ENCODE data around the gene LIPC.

LIPC gene

DNA sequence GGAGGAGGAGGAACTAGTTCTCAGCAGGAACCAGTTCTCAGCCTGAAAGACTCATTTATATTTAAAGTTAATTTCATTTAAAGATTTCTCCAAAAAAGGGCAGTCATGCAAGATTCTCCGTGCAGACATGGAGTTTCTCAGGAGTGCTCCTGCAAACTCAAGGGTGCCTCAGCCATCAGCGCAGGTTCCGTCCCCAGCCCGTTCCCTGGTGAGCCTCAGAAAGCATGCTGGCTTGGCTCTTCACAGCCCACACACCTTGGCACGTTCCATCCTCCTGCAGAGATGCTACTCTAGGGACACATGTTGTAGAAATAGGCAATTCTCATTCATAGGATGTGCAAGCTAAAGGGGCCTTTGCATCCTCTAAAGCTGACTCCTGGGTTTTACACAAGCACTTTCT lies 123.0 kb downstream of the LIPC start:
- DNase-seq (ENCODE audit: low spot score): no peak

DNA sequence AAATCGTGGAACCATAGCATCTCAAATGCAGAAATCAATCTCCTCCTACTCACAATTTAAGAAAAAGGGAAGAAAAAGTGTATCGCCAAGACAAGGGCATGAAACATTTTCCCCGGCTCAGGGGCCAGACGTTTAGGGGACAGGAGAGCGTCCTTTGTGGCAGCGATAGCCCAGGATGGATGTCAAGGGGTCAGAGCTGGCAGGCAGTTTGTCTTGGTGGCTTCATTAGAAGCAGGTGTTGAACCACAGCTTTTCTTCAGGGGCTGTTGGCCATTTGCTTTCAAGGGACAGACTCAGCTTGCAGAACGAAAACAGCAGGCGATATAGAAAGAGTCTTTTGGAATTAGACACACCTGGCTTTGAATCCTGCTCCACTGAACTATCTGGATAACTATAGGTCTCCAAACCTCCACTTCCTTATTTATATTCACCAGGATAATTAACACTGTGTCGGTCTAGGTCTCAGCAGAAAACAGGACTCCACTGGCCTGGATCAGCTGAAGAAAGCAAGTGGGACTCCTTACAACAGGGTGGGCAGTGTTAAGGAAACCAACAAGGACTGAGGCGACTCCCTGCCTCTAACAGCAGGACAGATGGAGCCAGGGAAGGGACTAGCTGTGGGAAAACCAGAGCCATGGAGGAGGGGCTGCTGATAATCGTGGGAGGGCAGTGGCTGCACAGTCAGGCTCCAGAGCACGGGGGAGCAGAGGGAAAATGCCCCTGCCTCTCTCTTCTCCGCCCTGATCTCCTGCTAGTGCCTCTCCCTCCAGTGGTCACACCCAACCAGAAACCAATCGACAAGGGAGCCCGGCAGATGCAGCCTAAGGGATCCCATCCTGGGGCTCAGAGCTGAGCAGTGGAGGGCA lies 123.6 kb downstream of the LIPC start:
- no peak for DNase-seq (ENCODE audit: low spot score)

GRCh38 chr15:58556028-58556361 lies 124.2 kb downstream of the LIPC start:
- no peak for DNase-seq (ENCODE audit: low spot score)

DNA sequence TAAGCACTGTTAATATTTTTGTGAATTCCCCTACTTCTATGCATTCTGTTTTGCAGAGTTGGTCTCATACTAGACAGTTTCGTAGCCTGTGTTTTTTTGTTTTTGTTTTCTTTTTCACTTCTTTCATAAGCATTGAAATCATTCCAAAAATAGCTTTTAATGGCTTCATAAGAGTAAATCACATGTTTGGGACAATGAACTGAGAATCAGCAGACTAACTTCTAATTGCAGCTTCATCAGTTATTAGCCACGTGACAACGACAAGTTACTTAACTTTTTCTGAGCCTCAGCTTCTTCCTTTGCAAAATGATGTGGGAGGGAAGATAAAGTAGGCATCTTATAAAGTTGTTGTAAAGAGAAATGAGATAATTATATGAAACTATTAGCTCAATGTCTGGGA lies 124.8 kb downstream of the LIPC start:
- DNase-seq (ENCODE audit: low spot score): no peak

GRCh38 chr15:58558777-58559176 lies 127.0 kb downstream of the LIPC start:
- no peak for DNase-seq (ENCODE audit: low spot score)

GRCh38 chr15:58559904-58560588 lies 128.3 kb downstream of the LIPC start:
- no peak for DNase-seq (ENCODE audit: low spot score)

- no peak for DNase-seq (ENCODE audit: low spot score)
Measured at GRCh38 chr15:58561321-58561720, 129.5 kb downstream of the LIPC start.

- no peak for DNase-seq (ENCODE audit: low spot score)
Measured at GRCh38 chr15:58562135-58562534, 130.3 kb downstream of the LIPC start.

DNA sequence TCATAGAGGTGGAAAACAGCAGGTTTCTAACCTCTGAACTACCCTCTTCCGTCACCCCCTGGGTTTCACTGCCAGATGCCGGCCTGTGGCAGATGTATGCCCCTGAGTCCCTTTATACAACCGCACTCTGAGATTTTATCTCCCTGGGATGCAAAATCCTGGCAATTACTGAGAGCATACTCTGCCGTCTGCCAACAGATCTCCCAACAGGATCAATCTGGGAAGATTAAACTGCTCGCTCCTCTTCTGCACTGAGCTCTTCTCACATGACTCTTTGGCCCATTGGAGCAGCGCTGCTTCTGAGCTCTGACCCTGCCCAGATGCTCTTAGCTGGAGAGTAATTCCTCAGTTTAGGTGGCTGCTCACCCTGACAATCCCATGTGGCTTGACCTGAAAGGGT lies 133.2 kb downstream of the LIPC start:
- no peak for DNase-seq (ENCODE audit: low spot score)

GRCh38 chr15:58565619-58566018 lies 133.8 kb downstream of the LIPC start:
- DNase-seq (ENCODE audit: low spot score): no peak

DNA sequence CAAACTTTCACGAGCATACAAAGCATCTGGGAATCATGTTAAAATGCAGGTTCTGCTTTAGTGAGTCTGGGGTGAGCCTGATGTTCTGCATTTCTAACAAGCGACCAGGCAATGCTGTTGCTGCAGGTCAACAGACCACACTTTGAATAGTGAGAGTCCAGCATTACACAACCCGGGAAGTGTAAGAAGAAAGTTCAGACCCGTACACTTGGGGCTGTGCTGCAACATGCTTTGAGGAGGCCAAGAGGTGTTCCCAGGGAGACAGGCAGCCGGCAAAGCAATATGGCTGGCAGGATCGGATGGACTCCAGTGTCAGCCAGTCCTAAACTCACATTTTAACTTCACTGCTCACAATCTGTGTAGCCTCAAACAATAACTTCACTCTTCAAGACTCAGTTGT lies 134.2 kb downstream of the LIPC start:
- no peak for DNase-seq (ENCODE audit: low spot score)

DNA sequence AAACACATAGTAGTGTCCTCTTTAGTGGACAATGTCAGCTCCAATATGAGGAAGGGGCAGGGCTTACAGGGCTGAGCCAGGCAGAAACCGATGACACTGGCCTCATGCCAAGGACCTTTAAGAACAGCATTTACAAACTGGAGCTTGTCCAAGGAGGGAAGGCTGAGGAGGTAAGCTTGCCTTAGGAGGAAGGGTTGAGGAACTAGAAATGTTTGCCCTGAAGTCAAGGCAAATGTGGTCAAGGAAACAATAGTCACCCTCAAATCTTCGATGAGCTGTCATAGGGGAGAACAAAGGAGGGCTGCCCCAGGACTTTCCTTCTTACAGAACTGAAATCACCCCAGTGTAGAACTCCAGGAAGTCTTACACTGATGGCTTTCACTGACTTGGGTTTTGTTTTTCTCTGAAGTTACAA lies 136.4 kb downstream of the LIPC start:
- DNase-seq (ENCODE audit: low spot score): no peak

- no peak for DNase-seq (ENCODE audit: low spot score)
Measured at GRCh38 chr15:58569455-58569854, 137.7 kb downstream of the LIPC start.

GRCh38 chr15:58571491-58571890 lies 139.7 kb downstream of the LIPC start:
- DNase-seq (ENCODE audit: low spot score): no peak

GRCh38 chr15:58572521-58572920 lies 140.7 kb downstream of the LIPC start:
- DNase-seq (ENCODE audit: low spot score): no peak

DNA sequence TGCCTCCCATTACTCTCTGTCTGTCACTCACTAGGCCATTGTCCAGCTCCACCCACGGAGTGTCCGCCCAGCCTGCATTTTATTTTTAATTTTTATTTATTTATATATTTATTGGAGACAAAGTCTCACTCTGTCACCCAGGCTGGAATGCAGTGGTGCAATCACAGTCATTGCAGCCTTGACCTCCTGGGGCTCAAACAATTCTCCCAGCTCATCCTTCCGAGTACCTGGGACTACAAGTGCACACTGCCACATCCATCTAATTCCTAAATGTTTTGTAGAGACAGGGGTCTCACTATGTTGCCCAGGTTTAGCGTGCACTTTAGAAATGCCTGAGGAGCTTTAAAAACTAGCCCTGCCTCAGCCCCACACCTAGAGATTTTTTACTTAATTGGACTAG lies 141.5 kb downstream of the LIPC start:
- no peak for DNase-seq (ENCODE audit: low spot score)

GRCh38 chr15:58574631-58575030 lies 142.8 kb downstream of the LIPC start:
- DNase-seq (ENCODE audit: low spot score): no peak

DNA sequence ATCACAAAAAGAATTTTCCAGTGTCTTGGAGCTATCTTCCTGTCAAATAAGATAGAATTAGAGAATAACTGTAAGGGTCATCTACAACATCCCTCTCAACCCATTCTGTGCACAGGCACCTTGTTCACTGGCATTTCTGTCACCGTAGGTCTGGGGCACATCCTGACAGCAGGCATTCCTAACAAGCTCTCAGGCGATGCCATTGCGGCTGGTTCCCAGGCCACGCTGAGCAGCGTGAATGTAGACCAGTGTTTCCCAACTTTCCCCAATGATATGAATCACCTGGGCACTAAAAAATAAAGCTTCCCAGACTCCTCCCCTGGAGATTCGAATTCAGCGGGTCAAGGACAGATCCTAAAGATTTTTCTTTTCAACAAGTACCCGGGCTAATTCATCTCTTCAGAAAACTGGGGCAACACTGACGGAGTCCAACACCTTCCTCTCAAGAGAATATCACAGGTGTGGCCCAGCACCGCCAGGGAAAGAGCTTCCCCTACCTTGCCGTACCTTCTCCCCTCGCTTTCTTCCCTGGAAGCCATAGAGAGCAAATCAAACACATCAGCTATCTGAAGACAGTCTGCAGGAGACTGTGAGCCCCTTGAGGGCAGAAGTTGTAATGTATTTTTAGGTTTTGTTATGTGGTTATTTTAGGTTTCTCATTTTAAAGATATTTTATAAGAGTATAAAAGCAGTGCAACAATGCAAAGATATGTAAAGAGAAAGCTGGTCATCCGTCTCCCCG lies 143.4 kb downstream of the LIPC start:
- no peak for DNase-seq (ENCODE audit: low spot score)

GRCh38 chr15:58576657-58577056 lies 144.9 kb downstream of the LIPC start:
- DNase-seq (ENCODE audit: low spot score): no peak

DNA sequence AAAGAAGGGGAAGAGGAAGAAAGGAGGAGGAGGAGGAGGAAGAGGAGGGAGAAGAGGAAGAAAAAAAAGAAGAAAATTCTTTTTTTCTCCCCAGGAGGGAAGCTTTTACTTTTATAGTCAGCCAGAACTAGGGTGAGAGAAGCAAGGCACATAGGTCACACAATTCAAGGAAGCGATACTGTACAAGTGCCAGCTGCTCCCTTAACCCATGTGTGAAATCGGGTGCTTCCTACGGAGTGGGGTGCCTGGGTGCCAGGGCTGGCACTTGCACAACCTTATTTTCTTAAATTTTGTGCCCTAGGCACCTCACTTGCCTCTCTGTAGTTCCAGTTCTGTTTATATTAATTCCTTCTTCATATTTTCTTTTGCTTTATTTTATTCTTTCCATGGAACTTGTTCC lies 150.4 kb downstream of the LIPC start:
- DNase-seq (ENCODE audit: low spot score): no peak

DNA sequence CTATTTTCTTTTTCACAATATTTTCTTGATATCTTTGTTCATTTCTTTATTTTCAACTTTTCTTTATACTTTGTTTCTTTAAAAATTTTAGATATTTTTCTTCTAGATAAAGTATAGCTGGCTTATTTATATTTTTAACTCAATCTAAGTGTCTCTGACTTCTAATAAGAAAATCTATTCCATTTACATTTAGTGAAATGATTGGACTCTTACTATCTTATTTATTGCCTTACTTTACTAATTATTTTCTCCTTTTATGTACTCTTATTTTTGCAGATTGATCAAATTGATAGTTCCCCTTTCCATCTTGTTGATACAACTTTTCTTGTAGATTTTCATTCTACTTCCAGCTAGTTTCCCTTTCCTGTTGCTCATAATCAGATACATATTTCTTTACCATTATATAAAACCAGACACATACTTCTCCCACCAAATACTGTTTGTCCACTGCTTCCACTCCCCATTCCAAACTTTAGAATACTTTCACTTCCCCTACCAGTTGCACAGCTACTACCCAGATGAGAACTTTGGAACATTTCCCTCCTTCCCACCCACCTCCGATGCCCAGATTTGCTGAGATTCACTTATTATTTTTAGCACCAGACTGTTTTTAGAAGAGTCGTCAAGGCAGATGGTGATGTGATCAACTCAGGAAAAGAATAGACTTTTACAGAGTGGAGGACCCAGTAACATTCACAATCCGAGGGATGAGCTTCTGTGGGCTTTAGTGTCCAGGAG lies 151.5 kb downstream of the LIPC start:
- DNase-seq (ENCODE audit: low spot score): no peak

GRCh38 chr15:58584789-58585461 lies 153.1 kb downstream of the LIPC start:
- DNase-seq (ENCODE audit: low spot score): no peak

All from AG08395 (cell line).